Measurements from ENCODE around the gene PTPRD. TPM values are rescaled to one million over a fixed set of nuclear protein-coding genes. Genes with fewer than 3 reads are reported as not detected.

PTPRD gene
- polyA plus RNA-seq, 4 donors, result 91.3 to 115 (median 106) TPM

- DNase-seq (ENCODE audit: low read depth in 4 of 4, low spot score in 2 of 4), result no peak
These were observed 695.4 kb downstream of the PTPRD start for GRCh38 chr9:9917400-9917799.

- no peak for DNase-seq (ENCODE audit: low read depth in 4 of 4, low spot score in 2 of 4)
These were observed 698.6 kb downstream of the PTPRD start for GRCh38 chr9:9914174-9914573.

- DNase-seq (ENCODE audit: low read depth in 4 of 4, low spot score in 2 of 4), result peak in 1 of 4 donors; percentile 2
These were observed 699.4 kb downstream of the PTPRD start for GRCh38 chr9:9913276-9913832.

GRCh38 chr9:9912459-9912858 is 700.3 kb downstream of the PTPRD start:
- no peak for DNase-seq (ENCODE audit: low read depth in 4 of 4, low spot score in 2 of 4)

GRCh38 chr9:9905736-9906135 is 707.1 kb downstream of the PTPRD start:
- DNase-seq (ENCODE audit: low read depth in 4 of 4, low spot score in 2 of 4), result no peak

- no peak for DNase-seq (ENCODE audit: low read depth in 4 of 4, low spot score in 2 of 4)
These were observed 708.8 kb downstream of the PTPRD start for GRCh38 chr9:9904041-9904440.

GRCh38 chr9:9901624-9902023 is 711.2 kb downstream of the PTPRD start:
- DNase-seq (ENCODE audit: low read depth in 4 of 4, low spot score in 2 of 4), result no peak

GRCh38 chr9:9893837-9894236 is 719.0 kb downstream of the PTPRD start:
- no peak for DNase-seq (ENCODE audit: low read depth in 4 of 4, low spot score in 2 of 4)

GRCh38 chr9:9892217-9892616 is 720.6 kb downstream of the PTPRD start:
- no peak for DNase-seq (ENCODE audit: low read depth in 4 of 4, low spot score in 2 of 4)

GRCh38 chr9:9881692-9882091 is 731.1 kb downstream of the PTPRD start:
- DNase-seq (ENCODE audit: low read depth in 4 of 4, low spot score in 2 of 4), result no peak

- no peak for DNase-seq (ENCODE audit: low read depth in 4 of 4, low spot score in 2 of 4)
These were observed 738.5 kb downstream of the PTPRD start for GRCh38 chr9:9874270-9874669.

GRCh38 chr9:9862235-9862810 is 750.5 kb downstream of the PTPRD start:
- no peak for DNase-seq (ENCODE audit: low read depth in 4 of 4, low spot score in 2 of 4)

- no peak for DNase-seq (ENCODE audit: low read depth in 4 of 4, low spot score in 2 of 4)
These were observed 757.4 kb downstream of the PTPRD start for GRCh38 chr9:9855177-9856078.

GRCh38 chr9:9847750-9848149 is 765.1 kb downstream of the PTPRD start:
- DNase-seq (ENCODE audit: low read depth in 4 of 4, low spot score in 2 of 4), result no peak

GRCh38 chr9:9846557-9846956 is 766.2 kb downstream of the PTPRD start:
- no peak for DNase-seq (ENCODE audit: low read depth in 4 of 4, low spot score in 2 of 4)

- no peak for DNase-seq (ENCODE audit: low read depth in 4 of 4, low spot score in 2 of 4)
These were observed 792.4 kb downstream of the PTPRD start for GRCh38 chr9:9820436-9820835.

GRCh38 chr9:9819886-9820285 is 792.9 kb downstream of the PTPRD start:
- no peak for DNase-seq (ENCODE audit: low read depth in 4 of 4, low spot score in 2 of 4)

GRCh38 chr9:9817176-9817575 is 795.6 kb downstream of the PTPRD start:
- no peak for DNase-seq (ENCODE audit: low read depth in 4 of 4, low spot score in 2 of 4)

- DNase-seq (ENCODE audit: low read depth in 4 of 4, low spot score in 2 of 4), result no peak
These were observed 808.7 kb downstream of the PTPRD start for GRCh38 chr9:9804109-9804508.

GRCh38 chr9:9799287-9799686 is 813.5 kb downstream of the PTPRD start:
- no peak for DNase-seq (ENCODE audit: low read depth in 4 of 4, low spot score in 2 of 4)

- no peak for DNase-seq (ENCODE audit: low read depth in 4 of 4, low spot score in 2 of 4)
These were observed 820.5 kb downstream of the PTPRD start for GRCh38 chr9:9792144-9792857.
